HG02798 (cell line): ENCODE data around the gene EEF1G.

ENCODE experiments used
- ATAC-seq: cut with Tn5 transposase; IDR thresholded peaks from one replicate; pipeline ENCODE4 v1.9.1; 2021; ENCODE audit warnings: mild to moderate bottlenecking; ENCODE audit not compliant: unreplicated experiment, poor library complexity

Gene EEF1G

GRCh38 chr11:62543680-62544444 lies 29.8 kb downstream of the EEF1G start:
- ATAC-seq, result no peak

- ATAC-seq, result peak; percentile 37
Observed at GRCh38 chr11:62542750-62543567, 30.7 kb downstream of the EEF1G start.

GRCh38 chr11:62542111-62542745 lies 31.5 kb downstream of the EEF1G start:
- ATAC-seq, result no peak

- peak; percentile 36 for ATAC-seq
Observed at GRCh38 chr11:62540804-62541701, 32.6 kb downstream of the EEF1G start.

- no peak for ATAC-seq
Observed at GRCh38 chr11:62539238-62539925, 34.3 kb downstream of the EEF1G start.

GRCh38 chr11:62538470-62539237 lies 35.0 kb downstream of the EEF1G start:
- ATAC-seq, result no peak

- ATAC-seq, result no peak
Observed at GRCh38 chr11:62536301-62536957, 37.3 kb downstream of the EEF1G start.

- no peak for ATAC-seq
Observed at GRCh38 chr11:62535802-62536201, 37.9 kb downstream of the EEF1G start.

GRCh38 chr11:62534779-62535545 lies 38.7 kb downstream of the EEF1G start:
- ATAC-seq, result no peak

- ATAC-seq, result no peak
Observed at GRCh38 chr11:62532096-62532495, 41.6 kb downstream of the EEF1G start.

- ATAC-seq, result no peak
Observed at GRCh38 chr11:62516736-62517371, 56.8 kb downstream of the EEF1G start.

- no peak for ATAC-seq
Observed at GRCh38 chr11:62514151-62514550, 59.5 kb downstream of the EEF1G start.

GRCh38 chr11:62513626-62514025 lies 60.1 kb downstream of the EEF1G start:
- ATAC-seq, result no peak

GRCh38 chr11:62512961-62513360 lies 60.7 kb downstream of the EEF1G start:
- no peak for ATAC-seq
